Neural crest cell (in vitro differentiated cells): ENCODE measurements around the gene HKDC1. TPM values are rescaled to one million over a fixed set of nuclear protein-coding genes. Genes with fewer than 3 reads are reported as not detected.
"Not testable (repeated sequence)": the region's sequence is repeated elsewhere in the genome, so short reads cannot be mapped to it uniquely, and the experiment has no call there.

ENCODE experiments used
- DNase-seq: peaks from one replicate; pipeline ENCODE4 v3.0.0; 2021; ENCODE audit warnings: low read depth, mixed read lengths, low spot score
- H3K27ac Mint-ChIP-seq: one replicate; pipeline ENCODE4 v1.8.0; 2021; ENCODE audit warnings: mild to moderate bottlenecking, mixed read lengths; ENCODE audit not compliant: unreplicated experiment
- H3K27me3 Mint-ChIP-seq: 2 replicates; pipeline ENCODE4 v1.8.0; 2021; ENCODE audit warnings: low read depth, mild to moderate bottlenecking, mixed read lengths
- H3K36me3 Mint-ChIP-seq: 2 replicates; pipeline ENCODE4 v1.8.0; 2021; ENCODE audit warnings: low read depth, mild to moderate bottlenecking, mixed read lengths
- H3K4me1 Mint-ChIP-seq: 2 replicates; pipeline ENCODE4 v1.8.0; 2021; ENCODE audit warnings: mixed read lengths
- H3K4me3 Mint-ChIP-seq: one replicate; pipeline ENCODE4 v1.8.0; 2021; ENCODE audit warnings: mild to moderate bottlenecking, mixed read lengths
- H3K9me3 Mint-ChIP-seq: 2 replicates; pipeline ENCODE4 v1.8.0; 2021; ENCODE audit warnings: mixed read lengths
- CTCF ChIP-seq: fragments of 200-600 bp; sonication (generic); conservative IDR thresholded peaks from 2 replicates; pipeline ENCODE4 v1.5.0; 2021; ENCODE audit warnings: antibody characterized with exemption, mild to moderate bottlenecking
- long read RNA-seq: library from polyadenylated mRNA; unstranded; transcript quantifications from one replicate; pipeline ENCODE4 v2.0.0, GENCODE V29; 2020
- total RNA-seq: library from RNA; stranded (reverse); gene quantifications from 2 replicates; pipeline ENCODE4 v1.2.1, GENCODE V29; 2021

HKDC1 gene
- total RNA-seq = not detected in 2 replicates
- long read RNA-seq, partial matches to known transcripts = 0 of 1 reads
- long read RNA-seq, other reads (novel, unspliced or antisense) = 1 of 1 reads

- H3K36me3 Mint-ChIP-seq = no peaks in the 10 kb centered on the region
- H3K4me3 Mint-ChIP-seq = no peak within 1 kb of the TSS
Observed at GRCh38 chr10:69220041-69220451, at the start of gene HKDC1. HKDC1 (plus strand) TSS chr10:69220332; CDS start chr10:69220436, 104 bp downstream.

GRCh38 chr10:69172241-69172982, 47.7 kb upstream of the HKDC1 start:
- H3K36me3 Mint-ChIP-seq = no peaks in the 10 kb centered on the region
- H3K4me1 Mint-ChIP-seq = no peaks in the 10 kb centered on the region
- TF ChIP-seq CTCF = no peak
- no peaks in the 10 kb centered on the region for H3K27me3 Mint-ChIP-seq
- H3K9me3 Mint-ChIP-seq = no peaks in the 10 kb centered on the region
- H3K4me3 Mint-ChIP-seq = no peak overlapping the region
- no peak overlapping the region for H3K27ac Mint-ChIP-seq
- no peak for DNase-seq

More at GRCh38 chr10:69220041-69220451, at the start of gene HKDC1:
- H3K4me1 Mint-ChIP-seq = peaks cover 10% of the 10 kb centered on the region
- H3K27ac Mint-ChIP-seq = no peak within 1 kb of the TSS
- TF ChIP-seq CTCF = no peak
- no peaks in the 10 kb centered on the region for H3K9me3 Mint-ChIP-seq
- peaks cover 3% of the 10 kb centered on the region for H3K27me3 Mint-ChIP-seq
- DNase-seq = no peak

GRCh38 chr10:69175326-69175725, 44.8 kb upstream of the HKDC1 start:
- not testable (repeated sequence) for H3K9me3 Mint-ChIP-seq, H3K27ac Mint-ChIP-seq, H3K36me3 Mint-ChIP-seq, H3K27me3 Mint-ChIP-seq, DNase-seq, H3K4me1 Mint-ChIP-seq, H3K4me3 Mint-ChIP-seq

GRCh38 chr10:69176823-69177222, 43.3 kb upstream of the HKDC1 start:
- Mint-ChIP-seq H3K4me3 (peak overlapping the region; percentile 8), H3K27ac (no peak overlapping the region), H3K27me3 (no peaks in the 10 kb centered on the region), H3K9me3 (no peaks in the 10 kb centered on the region), H3K4me1 (peaks cover 19% of the 10 kb centered on the region), H3K36me3 (no peaks in the 10 kb centered on the region)
- no peak for DNase-seq
- no peak for TF ChIP-seq CTCF

- Mint-ChIP-seq H3K27ac (peak overlapping the region; percentile 100), H3K9me3 (no peaks in the 10 kb centered on the region), H3K4me1 (peaks cover 22% of the 10 kb centered on the region), H3K4me3 (peak overlapping the region; percentile 94), H3K27me3 (no peaks in the 10 kb centered on the region), H3K36me3 (no peaks in the 10 kb centered on the region)
- no peak for DNase-seq
- TF ChIP-seq CTCF = no peak
Observed at GRCh38 chr10:69179089-69179742, 40.9 kb upstream of the HKDC1 start.
